PC-3 (cell line): ENCODE measurements around the gene TMEM168. TPM values are rescaled to one million over a fixed set of nuclear protein-coding genes. Genes with fewer than 3 reads are reported as not detected.

ENCODE experiments used
- ATAC-seq: fragments of 200-7000 bp; cut with Tn5 transposase; 2 replicates; pipeline ENCODE4 v1.9.1; 2020; ENCODE audit warnings: mild to moderate bottlenecking, moderate library complexity
- BruUV-seq: library from RNA; stranded (reverse); fragments of 400-500 nt; replicated peaks from 2 replicates; lab custom pipeline; 2021; lab: Mats Ljungman, UMichigan
- CTCF ChIA-PET: fragments of 300-600 bp; sonication (Branson Sonifier 250); formaldehyde crosslinking; loops from one replicate; lab custom pipeline; 2022; ENCODE audit warnings: antibody characterized with exemption; lab: Charles Lee
- POLR2A ChIA-PET: fragments of 300-600 bp; sonication (Branson Sonifier 250); formaldehyde crosslinking; loops from one replicate; lab custom pipeline; 2022; ENCODE audit warnings: antibody characterized with exemption; ENCODE audit not compliant: unreplicated experiment; lab: Charles Lee
- DNase-seq: peaks from one replicate; pipeline ENCODE4 v3.0.0-alpha.2; 2015
- H2AFZ ChIP-seq: fragments of 300-600 bp; sonication (generic); 2 replicates; pipeline ENCODE4 v1.6.0; 2016; ENCODE audit warnings: antibody characterized with exemption, low read length
- H3F3A ChIP-seq: fragments of 300-600 bp; sonication (generic); one replicate; pipeline ENCODE4 v1.6.0; 2017; ENCODE audit warnings: antibody characterized with exemption, low read length, control low read depth, mild to moderate bottlenecking; ENCODE audit not compliant: unreplicated experiment
- H3K27ac ChIP-seq: fragments of 300-600 bp; sonication (generic); 2 replicates; pipeline ENCODE4 v1.5.1; 2016; ENCODE audit warnings: mild to moderate bottlenecking, low read length
- H3K27me3 ChIP-seq: fragments of 300-600 bp; sonication (generic); 2 replicates; pipeline ENCODE4 v1.6.1; 2016; ENCODE audit warnings: low read length, mixed read lengths
- H3K36me3 ChIP-seq: fragments of 300-600 bp; sonication (generic); 2 replicates; pipeline ENCODE4 v1.6.1; 2016; ENCODE audit warnings: low read depth, mixed run types, low read length, mixed read lengths
- H3K4me1 ChIP-seq: fragments of 300-600 bp; sonication (generic); 2 replicates; pipeline ENCODE4 v1.5.1; 2016; ENCODE audit warnings: low read length; ENCODE audit not compliant: insufficient read depth
- H3K4me2 ChIP-seq: fragments of 300-600 bp; sonication (generic); 2 replicates; pipeline ENCODE4 v1.6.0; 2016; ENCODE audit warnings: low read length
- H3K4me3 ChIP-seq: fragments of 300-600 bp; sonication (generic); 2 replicates; pipeline ENCODE4 v1.5.1; 2016; ENCODE audit warnings: mild to moderate bottlenecking, low read length, mixed read lengths
- H3K79me2 ChIP-seq: fragments of 300-600 bp; sonication (generic); 2 replicates; pipeline ENCODE4 v1.6.1; 2017; ENCODE audit warnings: low read length, mixed read lengths
- H3K9ac ChIP-seq: fragments of 300-600 bp; sonication (generic); 2 replicates; pipeline ENCODE4 v1.6.0; 2016; ENCODE audit warnings: mild to moderate bottlenecking, low read length
- H3K9me2 ChIP-seq: fragments of 300-600 bp; sonication (generic); replicated peaks from 2 replicates; pipeline ENCODE4 v1.6.1; 2016; ENCODE audit warnings: mixed run types, low read length, mixed read lengths
- H3K9me3 ChIP-seq: fragments of 300-600 bp; sonication (generic); 2 replicates; pipeline ENCODE4 v1.6.1; 2016; ENCODE audit warnings: low read length, mixed read lengths
- H4K20me1 ChIP-seq: fragments of 300-600 bp; sonication (generic); 2 replicates; pipeline ENCODE4 v1.6.1; 2016; ENCODE audit warnings: low read length, mixed read lengths
- CTCF ChIP-seq: fragments of 300-600 bp; sonication (generic); conservative IDR thresholded peaks from 2 replicates; pipeline ENCODE4 v1.5.1; 2017; ENCODE audit warnings: antibody characterized with exemption, low read depth, mild to moderate bottlenecking, low read length
- EZH2 ChIP-seq: fragments of 300-600 bp; sonication (generic); IDR thresholded peaks from one replicate; pipeline ENCODE4 v1.6.1; 2017; ENCODE audit warnings: antibody characterized with exemption, mild to moderate bottlenecking, low read length; ENCODE audit not compliant: unreplicated experiment
- EZH2phosphoT487 ChIP-seq: fragments of 300-600 bp; sonication (generic); IDR thresholded peaks from 2 replicates; pipeline ENCODE4 v1.6.1; 2018; ENCODE audit warnings: mild to moderate bottlenecking, antibody characterized with exemption, low read length, borderline replicate concordance
- intact Hi-C: fragments of 100-400 bp; cut with micrococcal nuclease; formaldehyde crosslinking; loops from 2 replicates; pipeline ENCODE4 v1.9.0; 2023
- total RNA-seq: library from RNA; depleted of rRNA; stranded (reverse); fragments of >200 nt; gene quantifications from 2 replicates; pipeline ENCODE4 v1.2.3, GENCODE V29; 2014

TMEM168 gene
- total RNA-seq, 1 experiment from 2014 or later, result 19.8 TPM

GRCh38 chr7:112830769-112831168 lies 40.6 kb upstream of the TMEM168 start:
- Histone ChIP-seq H3K4me2 (no peak overlapping the region), H2AFZ (no peak overlapping the region), H3K9me3 (no peaks in the 10 kb centered on the region), H3K4me1 (no peaks in the 10 kb centered on the region), H4K20me1 (no peaks in the 10 kb centered on the region), H3K36me3 (peaks cover 6% of the 10 kb centered on the region; the same call in 1 of the 2 replicates), H3K4me3 (no peak overlapping the region), H3K27me3 (no peaks in the 10 kb centered on the region), H3K79me2 (no peaks in the 10 kb centered on the region), H3K9ac (no peak overlapping the region), H3F3A (no peaks in the 10 kb centered on the region), H3K9me2 (no peaks in the 10 kb centered on the region), H3K27ac (no peak overlapping the region)
- no peak for DNase-seq
- TF ChIP-seq CTCF, result no peak
- no peak for TF ChIP-seq EZH2phosphoT487
- TF ChIP-seq EZH2, result no peak
- no peak for ATAC-seq
- intact Hi-C loops, result no loop called here
- ChIA-PET CTCF (no interaction called here), POLR2A (no interaction called here)
- BruUV-seq, result no TSS peak

- Histone ChIP-seq H3K4me3 (no peak overlapping the region), H3K9ac (no peak overlapping the region), H3K9me3 (no peaks in the 10 kb centered on the region), H3F3A (no peaks in the 10 kb centered on the region), H3K27ac (no peak overlapping the region), H2AFZ (no peak overlapping the region), H3K27me3 (no peaks in the 10 kb centered on the region), H3K9me2 (no peaks in the 10 kb centered on the region), H3K4me1 (no peaks in the 10 kb centered on the region), H3K79me2 (no peaks in the 10 kb centered on the region), H4K20me1 (no peaks in the 10 kb centered on the region), H3K4me2 (no peak overlapping the region), H3K36me3 (peaks cover 6% of the 10 kb centered on the region; the same call in 1 of the 2 replicates)
- no peak for TF ChIP-seq CTCF
- TF ChIP-seq EZH2phosphoT487, result no peak
- TF ChIP-seq EZH2, result no peak
- ChIA-PET CTCF (no interaction called here), POLR2A (no interaction called here)
- no TSS peak for BruUV-seq
- DNase-seq (no peak), ATAC-seq (no peak)
- intact Hi-C loops, result no loop called here
Measured at GRCh38 chr7:112828696-112829095, 38.5 kb upstream of the TMEM168 start.

- H3K9me2 ChIP-seq, result no peaks in the 10 kb centered on the region
- POLR2A ChIA-PET, result no interaction called here
- H3K4me2 ChIP-seq, result no peak overlapping the region
- BruUV-seq, result no TSS peak
- H3F3A ChIP-seq, result no peaks in the 10 kb centered on the region
- H3K27me3 ChIP-seq, result no peaks in the 10 kb centered on the region
- H3K4me3 ChIP-seq, result no peak overlapping the region
- no peaks in the 10 kb centered on the region for H3K9me3 ChIP-seq
- H4K20me1 ChIP-seq, result no peaks in the 10 kb centered on the region
- intact Hi-C loops, result no loop called here
- H2AFZ ChIP-seq, result no peak overlapping the region
- H3K4me1 ChIP-seq, result no peaks in the 10 kb centered on the region
- ATAC-seq (no peak), DNase-seq (no peak)
- no peak overlapping the region for H3K9ac ChIP-seq
- H3K36me3 ChIP-seq, result no peaks in the 10 kb centered on the region
- H3K79me2 ChIP-seq, result no peaks in the 10 kb centered on the region
- no peak overlapping the region for H3K27ac ChIP-seq
- CTCF ChIA-PET, result no interaction called here
- TF ChIP-seq CTCF (no peak), EZH2 (no peak), EZH2phosphoT487 (no peak)
Measured at GRCh38 chr7:112821345-112821744, 31.2 kb upstream of the TMEM168 start.
